ENCODE results near the gene ARHGDIB.

ARHGDIB gene

DNA sequence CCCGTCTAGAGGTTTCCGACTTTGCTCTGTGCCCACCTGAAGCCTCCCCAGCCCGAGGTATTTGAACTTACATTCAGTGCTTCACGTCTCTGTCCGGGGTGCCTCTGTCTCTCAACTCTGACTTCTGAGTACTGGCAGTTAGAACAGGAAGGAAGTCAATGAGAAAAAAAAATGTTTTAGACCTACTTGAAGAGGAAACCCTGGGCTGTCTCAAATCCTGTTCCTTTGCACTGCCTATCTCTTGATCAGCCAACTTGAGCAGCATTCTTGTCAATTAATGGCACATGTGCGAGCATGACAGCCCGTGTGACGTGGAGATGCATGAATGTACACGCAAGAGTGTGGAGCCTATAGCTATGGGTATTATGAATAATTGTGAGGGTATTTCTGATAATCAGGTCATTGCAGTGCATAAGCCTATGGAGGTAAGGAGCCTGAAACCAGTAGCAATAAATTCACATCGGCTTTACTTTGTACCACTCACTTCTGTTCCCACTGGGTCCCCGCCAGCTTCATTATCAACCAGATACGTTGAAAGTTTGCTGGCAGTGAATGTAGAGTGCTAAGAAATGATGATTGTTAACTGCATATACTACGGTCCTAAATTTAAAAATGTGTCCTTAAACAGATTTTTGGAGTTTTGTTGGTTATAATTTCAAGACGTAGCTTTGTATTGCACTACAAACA is at the start of gene ARHGDIB:
Gene ARHGDIB, minus strand, starts transcription at position 136 of the 687 bp plus-strand sequence. CDS start 10,889 bp downstream, outside the sequence.
- DNase-seq (ENCODE audit: low spot score): no peak

DNA sequence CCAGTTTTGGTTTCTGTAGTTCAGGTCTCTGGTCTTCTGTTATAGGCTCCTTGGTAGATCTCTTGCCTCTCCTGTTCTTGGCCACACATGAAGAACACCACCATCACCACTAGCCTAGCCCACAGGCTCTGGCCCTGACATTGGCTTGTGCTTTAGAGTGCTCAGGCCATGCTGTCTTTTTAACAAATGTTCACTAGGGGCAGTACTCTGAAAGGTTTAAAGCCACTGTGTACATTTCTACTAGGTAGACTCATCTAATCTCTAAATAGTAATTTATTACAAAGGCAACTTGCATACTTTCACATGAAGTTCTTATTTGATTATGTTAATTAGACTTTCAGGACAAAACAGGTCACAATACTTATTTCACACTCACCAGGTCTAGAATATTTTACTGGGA is 49.8 kb upstream of the ARHGDIB start:
- DNase-seq (ENCODE audit: low spot score): no peak

DNA sequence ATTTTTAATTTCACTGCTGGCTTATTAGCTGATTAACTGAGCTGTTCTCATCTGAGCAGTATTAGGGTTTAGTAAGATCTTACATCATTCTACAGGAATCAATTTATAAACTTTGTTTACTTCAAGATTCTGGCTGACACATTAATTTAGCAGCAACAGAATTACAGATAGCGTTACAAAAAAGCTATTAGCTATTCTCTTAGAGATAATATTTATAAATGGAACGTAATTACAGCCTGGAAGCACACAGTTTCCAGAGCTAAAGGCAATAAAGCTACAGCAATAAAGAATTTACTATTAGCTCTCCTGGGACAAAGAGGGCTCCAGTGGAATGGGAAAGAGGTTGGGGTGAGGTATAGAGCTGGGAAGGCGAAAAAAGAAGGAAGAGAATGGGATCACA is 46.1 kb upstream of the ARHGDIB start:
- DNase-seq (ENCODE audit: low spot score): no peak

DNA sequence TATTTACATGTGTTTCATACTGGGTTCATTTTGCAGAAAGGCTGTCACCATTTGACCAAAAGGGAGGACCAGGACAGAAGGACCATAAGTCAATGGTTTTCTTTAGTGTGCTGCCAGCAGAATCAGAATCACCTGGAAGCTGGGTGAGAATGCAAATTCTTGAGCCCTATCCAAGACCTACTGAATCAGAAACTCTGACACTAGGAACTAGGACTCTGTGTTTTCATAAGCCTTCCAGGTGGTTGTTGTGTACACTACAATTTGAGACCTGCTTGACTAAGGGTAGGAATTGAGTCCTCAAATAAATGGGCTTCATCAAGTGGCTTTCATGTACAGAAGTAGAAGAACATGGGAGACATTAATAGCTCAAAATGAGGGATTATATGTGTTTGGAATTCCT is 43.7 kb upstream of the ARHGDIB start:
- DNase-seq (ENCODE audit: low spot score): no peak

DNA sequence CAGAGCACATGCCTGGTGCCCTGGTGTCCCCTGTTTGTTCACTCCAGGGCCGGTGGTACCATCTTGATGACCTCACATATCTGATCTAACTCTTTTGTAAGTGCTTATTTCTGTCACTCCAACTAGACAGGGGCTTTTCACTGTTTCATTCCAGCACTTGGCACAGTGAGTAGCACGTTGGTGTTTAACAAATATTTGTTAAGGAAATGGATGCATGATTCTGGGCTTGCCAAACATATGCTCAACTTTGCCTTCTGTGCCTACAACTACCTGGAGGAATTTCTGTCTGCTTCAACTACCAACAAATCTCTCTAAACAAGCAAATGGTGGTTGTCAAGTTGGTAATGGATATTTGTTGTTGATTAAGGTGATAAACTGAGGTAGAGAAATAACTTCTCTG is 43.0 kb upstream of the ARHGDIB start:
- no peak for DNase-seq (ENCODE audit: low spot score)

DNA sequence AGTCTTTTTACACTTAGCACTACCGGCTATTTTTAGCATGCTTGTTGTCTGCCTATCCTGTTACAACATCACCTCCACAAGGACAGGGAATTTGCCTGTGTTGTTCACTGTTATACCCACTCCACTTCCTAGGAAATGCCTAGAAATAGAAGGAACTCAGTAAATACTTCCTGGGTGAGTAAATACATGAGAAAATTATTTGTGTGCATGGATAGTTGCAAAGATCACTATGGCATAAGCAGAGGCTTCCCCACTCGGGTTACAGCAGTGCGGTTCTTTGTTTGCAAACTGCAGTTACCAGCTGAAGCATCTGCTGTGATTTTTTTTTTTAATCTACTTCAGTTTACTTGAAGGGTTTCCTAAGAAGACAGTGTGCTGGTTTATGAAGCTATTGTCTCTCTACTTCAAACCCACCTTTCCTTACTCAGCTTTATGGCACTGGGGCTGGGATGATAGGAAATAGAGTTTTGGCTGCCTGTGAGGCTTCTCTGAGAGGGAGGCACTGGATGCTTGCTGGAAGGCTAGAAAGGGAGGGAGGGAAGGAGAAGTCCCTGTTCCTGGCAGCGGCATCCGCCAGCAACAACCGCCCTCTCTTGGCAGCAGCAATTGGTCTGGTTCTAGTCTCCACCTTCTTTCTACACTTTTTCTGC is 40.5 kb upstream of the ARHGDIB start:
- no peak for DNase-seq (ENCODE audit: low spot score)

DNA sequence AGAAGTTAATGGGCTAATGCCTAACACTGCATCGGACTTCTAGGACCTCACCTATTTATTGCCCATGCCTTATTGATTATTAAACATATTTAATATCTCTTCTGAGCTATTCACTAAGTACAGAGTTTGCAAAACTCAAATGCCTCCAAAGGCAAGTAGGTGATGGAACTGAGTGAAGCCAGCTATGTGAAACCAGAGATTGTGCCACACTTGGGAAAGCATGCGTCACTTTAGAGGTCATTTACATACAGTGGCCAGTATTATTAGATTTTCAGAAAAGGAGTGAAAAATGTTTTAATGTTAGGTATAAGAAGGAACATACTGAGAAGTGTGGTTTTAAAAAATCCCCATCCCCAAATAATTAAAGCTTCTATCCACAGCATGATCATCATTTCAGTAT is 39.2 kb upstream of the ARHGDIB start:
- no peak for DNase-seq (ENCODE audit: low spot score)

DNA sequence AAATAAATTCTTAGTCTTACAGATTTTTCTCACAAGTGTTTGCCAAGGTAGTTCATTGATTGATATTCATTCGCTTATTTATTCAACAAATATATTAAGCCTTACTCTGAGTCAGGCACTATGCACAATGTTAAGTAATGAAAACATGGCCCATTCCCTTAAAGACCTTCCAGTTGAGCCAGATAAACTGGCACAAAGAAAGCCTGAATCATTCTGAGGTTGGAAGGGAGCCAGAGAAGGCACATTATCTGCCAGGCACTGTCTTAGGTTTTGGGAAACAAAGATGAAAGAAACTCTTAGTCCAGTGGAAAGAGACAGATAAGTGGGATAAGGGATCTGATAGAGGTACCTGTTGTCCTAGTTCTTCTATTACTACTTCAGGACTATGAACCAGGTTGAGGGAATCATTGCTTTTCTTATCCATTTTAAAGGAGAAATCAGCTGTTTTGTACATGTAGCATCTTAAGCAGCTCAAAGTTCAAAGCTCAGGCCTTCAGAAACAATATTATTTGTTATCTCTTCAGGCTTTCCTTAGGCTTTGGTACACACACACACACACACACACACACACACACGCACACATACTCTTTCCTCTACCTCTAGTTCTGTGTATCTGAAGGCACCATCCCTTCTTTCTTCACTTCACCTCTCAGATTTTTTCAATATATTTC is 38.4 kb upstream of the ARHGDIB start:
- no peak for DNase-seq (ENCODE audit: low spot score)

DNA sequence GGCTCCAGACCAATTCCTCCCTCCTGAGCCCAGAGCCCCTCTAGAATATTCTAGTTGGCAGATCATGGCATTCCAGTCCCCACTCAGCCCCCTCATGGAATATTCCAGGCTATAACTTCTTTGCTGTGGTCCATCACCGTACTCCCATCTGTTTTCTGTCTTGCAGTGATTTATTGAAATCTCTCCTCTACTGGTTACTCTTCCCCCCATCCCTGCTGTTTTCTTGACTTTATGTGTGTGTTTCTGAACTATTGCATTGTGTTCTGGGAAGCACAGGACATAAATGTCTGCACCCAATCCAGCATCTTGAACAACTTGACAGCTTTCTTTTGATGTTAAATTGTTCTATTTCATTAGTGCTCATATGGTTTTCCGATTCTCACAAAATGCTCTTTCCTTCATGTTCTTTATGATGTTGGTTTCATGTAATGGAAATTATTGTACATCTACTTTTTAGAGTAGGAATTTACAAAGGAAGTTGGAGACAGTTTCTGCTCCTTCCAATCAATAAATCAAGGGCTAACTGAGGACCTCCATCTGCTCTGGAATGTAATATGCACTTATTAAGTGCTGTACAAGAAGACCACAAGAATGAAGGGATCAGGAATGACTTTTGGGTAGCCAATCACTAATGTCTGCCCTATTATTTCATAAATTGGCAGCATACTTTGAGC is 37.8 kb upstream of the ARHGDIB start:
- no peak for DNase-seq (ENCODE audit: low spot score)

DNA sequence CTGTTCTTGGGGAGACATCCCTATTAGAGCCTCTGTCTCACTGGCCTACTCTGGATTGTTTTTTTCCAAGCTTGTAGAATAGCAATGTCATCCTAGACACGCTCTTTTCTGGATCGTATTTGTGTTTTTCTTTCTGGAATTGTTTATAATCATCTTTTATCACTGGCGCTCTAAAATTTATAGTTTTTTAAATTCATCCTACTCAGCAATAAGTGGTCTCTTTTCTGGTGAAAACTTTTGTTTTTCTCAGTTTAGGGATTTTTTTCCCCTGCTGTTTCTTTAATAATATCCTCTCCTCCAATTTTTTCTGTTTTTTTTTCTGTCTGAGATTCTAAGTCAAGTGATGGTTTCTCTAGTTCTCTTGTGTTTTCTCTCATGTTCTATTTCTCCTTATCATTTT is 36.6 kb upstream of the ARHGDIB start:
- no peak for DNase-seq (ENCODE audit: low spot score)

DNA sequence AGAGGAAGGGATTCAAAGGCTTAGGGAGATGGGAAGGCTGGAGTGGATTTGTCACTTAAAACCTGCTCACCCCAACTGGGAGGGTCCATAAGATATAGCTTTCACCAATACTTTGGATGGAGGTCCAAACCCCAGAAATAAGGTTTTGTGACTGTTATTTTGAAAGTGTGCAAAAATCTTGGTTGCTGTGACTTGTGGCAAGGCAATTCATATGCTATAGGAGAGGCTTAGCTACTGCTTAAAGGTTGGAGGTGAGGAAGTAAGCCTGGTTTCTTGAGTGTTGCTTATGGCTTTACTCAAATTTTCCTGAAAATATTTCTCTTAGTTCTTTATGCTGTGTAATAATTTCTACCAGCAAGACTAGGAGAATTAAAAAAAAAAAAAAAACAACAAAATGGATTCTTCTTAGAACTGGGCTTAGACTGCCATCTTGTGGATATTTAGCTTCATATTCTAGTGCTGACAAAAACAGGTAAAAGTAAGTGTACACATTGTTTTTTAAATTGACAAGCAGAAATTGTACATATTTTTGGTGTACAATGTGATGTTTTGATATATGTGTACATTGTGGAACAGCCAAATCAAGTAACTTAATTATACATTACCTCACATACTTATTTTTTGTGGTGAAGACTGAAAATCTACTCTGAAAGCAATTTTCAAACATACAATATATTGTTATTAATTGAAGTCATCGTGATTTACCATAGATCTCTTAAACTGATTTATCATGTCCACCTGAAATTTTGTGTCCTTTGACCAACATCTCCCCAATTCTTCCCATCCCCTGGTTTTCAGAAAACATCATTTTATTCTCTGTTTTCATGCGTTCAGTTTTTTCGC is 34.4 kb upstream of the ARHGDIB start:
- DNase-seq (ENCODE audit: low spot score): no peak

DNA sequence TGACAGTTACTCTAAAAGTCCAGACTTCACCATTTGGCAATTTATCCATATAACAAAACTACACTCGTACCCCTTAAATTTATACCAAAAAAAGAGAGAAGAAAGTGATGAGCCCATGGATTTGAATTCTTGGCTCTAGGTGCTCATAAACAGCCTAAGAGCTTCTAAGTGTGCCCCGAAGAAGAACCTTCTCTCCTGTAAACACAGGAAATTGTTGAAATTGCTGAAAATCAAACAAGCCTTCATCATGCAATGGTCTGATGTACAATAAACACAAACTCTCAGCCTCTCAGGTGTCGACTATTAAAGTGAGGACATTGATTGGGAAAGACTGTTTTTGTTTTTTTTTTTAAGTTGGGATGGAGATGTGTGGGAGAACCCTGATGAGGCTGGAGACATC is 33.2 kb upstream of the ARHGDIB start:
- no peak for DNase-seq (ENCODE audit: low spot score)

DNA sequence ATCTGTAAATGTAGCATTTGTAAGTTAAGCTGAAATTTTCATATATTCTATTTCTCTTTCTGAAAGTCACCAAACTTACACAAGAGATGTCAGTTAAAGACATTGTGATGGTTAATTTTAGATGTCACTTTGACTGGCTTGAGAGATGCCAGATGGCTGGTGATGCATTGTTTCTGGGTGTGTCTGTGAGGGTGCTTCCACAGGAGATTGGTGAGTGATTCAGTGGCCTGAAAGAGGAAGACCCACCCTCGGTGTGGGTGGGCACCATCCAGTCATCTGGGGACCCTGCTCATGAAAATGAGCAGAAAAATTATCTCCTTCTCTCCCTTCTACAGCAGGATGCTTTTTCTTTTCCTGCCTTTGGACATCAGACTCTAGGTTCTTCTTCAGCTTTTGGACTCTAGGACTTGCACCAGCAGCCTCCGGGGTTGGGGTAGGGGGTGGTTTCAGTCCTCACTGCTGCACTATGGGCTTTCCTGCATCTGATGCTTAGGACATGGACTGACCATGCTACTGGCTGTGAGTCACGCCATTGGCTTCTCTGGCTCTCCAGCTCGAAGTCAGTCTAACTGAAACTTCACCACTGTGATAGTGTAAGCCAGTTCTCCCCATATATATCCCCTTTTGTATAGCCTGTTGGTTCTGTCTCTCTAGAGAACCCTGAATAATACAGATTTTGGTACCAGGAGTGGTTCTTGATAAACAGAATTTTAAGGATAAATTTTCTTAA is 32.3 kb upstream of the ARHGDIB start:
- DNase-seq (ENCODE audit: low spot score): peak; percentile 57

DNA sequence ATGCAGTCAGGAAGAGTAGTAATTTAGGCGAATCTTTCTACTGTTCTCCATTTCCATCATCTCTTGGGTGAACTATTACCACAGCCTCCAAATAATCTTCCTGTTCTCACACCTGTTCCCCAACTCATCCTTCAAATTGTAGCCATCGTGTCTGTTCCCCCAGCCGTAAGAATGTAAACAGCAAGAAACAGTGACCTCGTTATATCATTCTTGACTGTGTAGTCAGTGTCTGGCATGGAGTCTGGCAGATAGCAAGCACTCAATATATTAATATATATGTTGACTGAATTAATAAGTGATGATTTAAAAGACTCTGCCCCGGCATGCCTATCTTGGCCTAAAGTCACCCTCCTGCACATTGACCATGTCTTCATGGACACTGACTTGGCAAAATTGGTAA is 31.7 kb upstream of the ARHGDIB start:
- DNase-seq (ENCODE audit: low spot score): no peak

DNA sequence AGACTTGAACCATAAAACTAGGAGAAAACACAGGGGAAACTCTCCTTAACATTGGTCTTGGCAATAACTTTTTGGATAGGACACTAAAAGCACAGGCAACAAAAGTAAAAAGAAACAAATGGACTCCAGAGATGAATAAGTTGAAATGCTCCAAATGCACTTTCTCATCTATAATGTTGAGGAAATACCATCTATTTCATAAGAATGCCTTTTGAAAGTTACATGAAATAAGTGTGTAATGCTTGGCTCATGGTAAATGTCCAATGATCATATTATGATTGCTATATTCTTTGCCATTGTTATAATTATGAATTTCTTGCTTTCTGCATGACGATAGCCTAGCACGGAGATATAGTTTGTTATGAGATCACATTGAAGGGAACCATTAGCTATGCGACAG is 31.3 kb upstream of the ARHGDIB start:
- no peak for DNase-seq (ENCODE audit: low spot score)

DNA sequence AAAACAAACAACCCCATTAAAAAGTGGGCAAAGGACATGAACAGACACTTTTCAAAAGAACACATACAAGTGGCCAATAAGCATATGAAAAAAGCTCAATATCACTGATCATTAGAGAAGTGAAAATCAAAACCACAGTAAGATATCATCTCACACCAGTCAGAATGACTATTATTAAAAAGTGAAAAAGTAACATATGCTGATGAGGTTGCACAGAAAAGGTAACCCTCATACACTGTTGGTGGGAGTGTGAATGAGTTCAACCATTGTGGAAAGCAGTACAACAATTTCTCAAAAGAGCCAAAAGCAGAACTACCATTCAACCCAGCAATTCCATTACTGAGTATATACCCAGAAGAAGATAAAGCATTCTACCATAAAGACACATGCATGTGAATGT is 29.7 kb upstream of the ARHGDIB start:
- no peak for DNase-seq (ENCODE audit: low spot score)

DNA sequence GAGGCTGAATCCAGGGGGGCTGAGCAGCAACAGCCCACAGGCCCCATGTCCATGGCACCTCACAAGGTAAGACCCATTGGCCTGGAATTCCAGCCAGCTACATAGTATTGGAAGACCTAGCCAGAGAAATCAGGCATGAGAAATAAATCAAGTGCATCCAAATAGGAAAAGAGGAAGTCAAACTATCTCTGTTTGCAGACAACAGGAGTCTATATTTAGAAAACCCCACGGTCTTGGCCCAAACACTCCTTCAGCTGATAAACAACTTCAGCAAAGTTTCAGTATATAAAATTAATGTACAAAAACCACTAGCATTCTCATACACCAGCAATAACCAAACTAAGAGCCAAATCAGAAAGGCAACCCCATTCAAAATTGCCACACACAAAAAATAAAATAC is 28.4 kb upstream of the ARHGDIB start:
- DNase-seq (ENCODE audit: low spot score): no peak

DNA sequence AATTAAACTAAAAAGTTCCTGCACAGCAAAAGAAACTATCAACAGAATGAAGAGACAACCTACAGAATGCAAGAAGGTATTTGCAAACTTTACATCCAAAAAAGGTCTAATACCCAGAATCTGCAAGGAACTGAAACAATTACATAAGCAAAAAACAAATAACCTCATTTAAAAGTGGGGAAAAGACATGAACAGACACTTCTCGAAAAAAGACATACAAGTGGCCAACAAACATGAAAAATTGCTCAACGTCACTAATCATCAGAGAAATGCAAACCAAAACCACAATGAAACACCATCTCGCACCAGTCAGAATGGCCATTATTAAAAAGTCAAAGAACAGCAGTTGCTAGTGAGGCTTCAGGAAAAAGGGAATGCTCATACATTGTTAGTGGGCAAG is 26.6 kb upstream of the ARHGDIB start:
- DNase-seq (ENCODE audit: low spot score): no peak

DNA sequence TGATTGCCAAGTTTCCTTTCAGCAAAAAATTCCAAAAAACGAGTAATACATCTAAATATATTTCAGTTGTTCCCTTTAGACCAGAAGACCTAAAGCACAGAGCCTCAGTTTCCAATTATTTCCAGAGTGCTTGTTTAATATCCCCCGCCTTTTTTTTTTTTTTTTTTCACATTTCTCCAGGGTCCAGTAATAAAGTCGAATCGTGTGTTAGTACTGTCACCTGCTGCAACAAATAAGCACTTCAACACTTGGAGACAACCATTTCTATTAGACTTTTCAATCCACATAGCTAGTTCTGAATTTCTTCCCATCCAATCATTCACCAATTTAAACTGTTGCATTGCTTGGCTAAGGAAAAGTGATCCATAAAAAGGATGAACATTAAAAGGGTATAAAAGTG is 25.0 kb upstream of the ARHGDIB start:
- no peak for DNase-seq (ENCODE audit: low spot score)

DNA sequence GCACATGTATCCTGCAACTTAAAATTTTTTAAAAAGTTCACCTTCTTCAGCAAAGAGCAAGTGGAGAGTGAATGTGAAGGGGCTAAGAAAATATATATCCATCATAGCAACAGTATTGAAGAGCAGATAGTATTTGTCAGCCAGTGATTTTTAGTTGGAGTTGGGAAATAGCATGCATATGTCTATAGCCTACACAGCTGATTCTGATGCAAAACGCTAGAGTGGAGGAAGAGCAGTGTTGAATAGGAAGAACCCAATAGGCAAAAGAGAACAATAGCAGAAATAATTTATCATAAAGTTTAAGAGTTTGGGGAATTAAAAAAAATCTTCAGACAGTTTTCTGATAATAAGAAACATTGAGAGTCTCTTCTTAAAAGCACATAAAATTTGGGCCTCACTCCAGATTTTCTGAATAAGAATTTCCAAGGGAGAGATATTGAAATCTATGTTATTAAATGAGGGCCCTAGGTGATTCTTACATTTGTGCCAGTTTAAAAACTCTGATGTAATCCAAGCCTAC is 23.4 kb upstream of the ARHGDIB start:
- no peak for DNase-seq (ENCODE audit: low spot score)

DNA sequence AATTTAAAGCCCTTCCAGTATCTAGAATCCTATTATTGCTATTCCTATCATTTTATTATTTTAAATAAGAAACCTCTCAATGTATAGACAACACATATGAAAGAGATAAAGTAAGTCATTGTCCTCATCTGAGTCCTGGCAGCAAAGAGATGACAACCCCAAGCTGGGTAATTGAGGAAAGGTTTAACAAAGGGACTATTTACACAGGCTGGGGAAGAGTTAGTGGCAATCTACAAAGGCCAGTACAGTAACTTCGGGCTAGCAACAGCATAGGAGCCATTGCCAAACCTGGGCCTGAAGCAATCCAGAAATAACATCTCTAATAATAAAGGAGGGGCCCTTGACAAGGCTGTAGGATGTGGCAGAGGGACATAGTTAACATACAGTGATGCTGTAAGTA is 22.6 kb upstream of the ARHGDIB start:
- DNase-seq (ENCODE audit: low spot score): no peak

Data from hepatic stellate cell (primary cell).